Activated T-cell treated with anti-CD3 and anti-CD28 coated beads, Interleukin-2, amount 50 U/mL, for 1 hour (primary cell): ENCODE data around the gene SLC2A8.
A peak's percentile ranks its signal among the peaks of the same experiment; 100 is the strongest.

Experiments used
- DNase-seq: peaks from one replicate; pipeline ENCODE4 v3.0.0-alpha.2; 2020

The SLC2A8 gene, protein sequence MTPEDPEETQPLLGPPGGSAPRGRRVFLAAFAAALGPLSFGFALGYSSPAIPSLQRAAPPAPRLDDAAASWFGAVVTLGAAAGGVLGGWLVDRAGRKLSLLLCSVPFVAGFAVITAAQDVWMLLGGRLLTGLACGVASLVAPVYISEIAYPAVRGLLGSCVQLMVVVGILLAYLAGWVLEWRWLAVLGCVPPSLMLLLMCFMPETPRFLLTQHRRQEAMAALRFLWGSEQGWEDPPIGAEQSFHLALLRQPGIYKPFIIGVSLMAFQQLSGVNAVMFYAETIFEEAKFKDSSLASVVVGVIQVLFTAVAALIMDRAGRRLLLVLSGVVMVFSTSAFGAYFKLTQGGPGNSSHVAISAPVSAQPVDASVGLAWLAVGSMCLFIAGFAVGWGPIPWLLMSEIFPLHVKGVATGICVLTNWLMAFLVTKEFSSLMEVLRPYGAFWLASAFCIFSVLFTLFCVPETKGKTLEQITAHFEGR

DNA sequence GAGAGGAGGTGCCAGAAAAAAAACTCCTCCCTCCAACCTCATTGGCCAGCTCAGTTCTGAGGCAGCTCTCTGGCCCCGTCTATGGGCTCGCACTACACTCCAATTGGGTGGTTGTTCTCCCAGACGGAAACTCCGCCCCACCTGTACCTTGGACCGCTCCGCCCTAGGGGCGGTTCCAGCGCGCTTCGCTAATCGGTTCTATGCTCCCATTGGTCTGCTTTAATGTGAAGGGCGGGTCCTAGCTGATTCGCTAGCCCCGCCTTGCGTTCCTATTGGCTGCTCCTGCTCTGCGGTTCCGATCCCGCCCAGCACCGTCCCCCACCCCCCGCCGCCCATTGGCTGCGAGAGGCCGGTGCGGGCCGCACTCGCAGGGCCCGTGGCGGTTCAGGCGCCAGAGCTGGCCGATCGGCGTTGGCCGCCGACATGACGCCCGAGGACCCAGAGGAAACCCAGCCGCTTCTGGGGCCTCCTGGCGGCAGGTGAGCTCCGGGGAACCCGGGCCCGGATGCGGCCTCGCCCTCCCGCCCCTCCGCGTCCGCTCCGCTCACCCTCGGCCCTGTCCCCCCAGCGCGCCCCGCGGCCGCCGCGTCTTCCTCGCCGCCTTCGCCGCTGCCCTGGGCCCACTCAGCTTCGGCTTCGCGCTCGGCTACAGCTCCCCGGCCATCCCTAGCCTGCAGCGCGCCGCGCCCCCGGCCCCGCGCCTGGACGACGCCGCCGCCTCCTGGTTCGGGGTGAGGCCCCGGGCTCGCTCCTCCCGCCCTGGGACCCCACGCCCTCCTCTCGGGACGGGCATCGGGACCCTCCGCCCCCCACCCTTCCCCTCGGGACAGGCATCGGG lies at the start of gene SLC2A8:
Gene SLC2A8 (plus strand): TSS at position 362 of the 838 bp plus-strand sequence. CDS start 62 bp downstream, at position 424.
- peak; percentile 87 for DNase-seq

GRCh38 chr9:127347831-127348776 lies 48.9 kb upstream of the SLC2A8 start:
- DNase-seq, result no peak

DNA sequence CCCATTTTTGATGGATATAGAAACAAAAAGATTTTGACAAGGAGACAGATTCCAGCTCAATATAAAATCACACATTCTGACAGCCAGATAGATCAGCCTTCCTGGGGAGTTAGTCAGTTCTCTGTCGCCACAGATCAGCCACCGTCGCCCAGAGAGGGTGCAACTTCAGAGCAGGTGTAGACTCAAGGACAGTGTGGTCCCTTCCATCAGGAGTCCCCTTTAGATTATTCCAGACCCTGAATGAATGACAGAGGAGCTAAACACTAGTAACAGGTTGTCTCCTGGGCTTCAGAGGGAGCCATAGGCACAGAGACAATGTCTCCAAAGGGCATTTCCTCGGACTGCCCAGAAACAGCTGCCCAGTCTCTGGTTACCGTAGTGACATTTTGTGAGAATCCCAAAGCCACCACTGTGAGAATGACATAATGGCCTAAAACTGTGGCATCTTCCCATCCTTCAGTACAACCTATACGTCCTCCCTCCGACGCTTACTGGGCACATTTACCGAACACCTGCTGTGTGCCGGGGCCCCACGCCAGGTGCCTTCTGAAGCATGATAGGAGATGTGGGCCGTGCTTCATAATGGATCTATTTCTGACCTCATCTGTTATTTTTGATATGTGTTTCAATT lies 47.4 kb upstream of the SLC2A8 start:
- DNase-seq, result no peak

GRCh38 chr9:127351182-127352166 lies 45.5 kb upstream of the SLC2A8 start:
- no peak for DNase-seq

DNA sequence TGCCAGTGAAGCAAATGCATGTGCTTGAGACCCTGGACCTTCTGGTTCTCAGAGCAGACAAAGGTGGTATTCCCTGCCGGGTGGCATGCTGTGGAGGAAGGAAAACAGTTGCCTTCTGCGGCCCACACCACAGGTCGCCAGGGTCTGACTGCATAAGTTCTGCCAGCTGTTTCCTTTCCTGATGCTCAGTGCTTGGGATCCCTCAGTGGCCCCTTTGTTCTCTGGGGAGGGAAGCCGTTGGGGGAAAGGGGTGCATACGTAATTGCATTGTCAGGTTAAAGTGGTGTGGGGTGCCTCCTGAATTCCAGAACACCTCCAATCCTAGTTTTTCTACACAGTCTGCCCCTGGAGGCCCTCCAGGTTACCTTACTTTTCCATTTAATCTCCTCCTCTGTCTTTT lies 43.1 kb upstream of the SLC2A8 start:
- DNase-seq, result no peak

- no peak for DNase-seq
These were observed 40.1 kb upstream of the SLC2A8 start for GRCh38 chr9:127356906-127357305.

DNA sequence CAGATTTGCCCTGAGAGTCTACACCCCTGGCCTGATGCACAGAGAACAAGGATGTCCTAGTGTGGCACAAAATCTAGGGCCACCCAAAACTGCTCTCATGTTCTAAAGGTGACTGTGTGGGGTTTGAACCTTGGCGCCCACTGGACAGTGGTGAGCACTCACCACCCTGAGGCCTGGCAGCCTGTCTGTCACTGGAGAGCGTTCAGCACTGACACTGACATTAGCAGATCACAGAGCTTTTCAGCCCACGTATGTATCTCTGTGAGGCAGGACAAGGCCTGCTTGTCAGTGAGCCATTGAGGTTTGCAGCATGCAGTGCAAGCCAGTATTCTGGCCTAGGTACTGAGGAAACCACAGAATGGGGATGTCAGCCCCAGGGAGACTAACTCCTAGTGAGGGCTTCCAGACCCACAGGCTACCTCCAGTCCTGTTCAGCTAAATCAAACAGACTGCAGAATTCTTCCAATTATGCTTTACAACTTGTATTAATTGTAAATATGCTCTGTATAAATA lies 38.9 kb upstream of the SLC2A8 start:
- no peak for DNase-seq

GRCh38 chr9:127358770-127359169 lies 38.2 kb upstream of the SLC2A8 start:
- no peak for DNase-seq

GRCh38 chr9:127360250-127360649 lies 36.7 kb upstream of the SLC2A8 start:
- no peak for DNase-seq

DNA sequence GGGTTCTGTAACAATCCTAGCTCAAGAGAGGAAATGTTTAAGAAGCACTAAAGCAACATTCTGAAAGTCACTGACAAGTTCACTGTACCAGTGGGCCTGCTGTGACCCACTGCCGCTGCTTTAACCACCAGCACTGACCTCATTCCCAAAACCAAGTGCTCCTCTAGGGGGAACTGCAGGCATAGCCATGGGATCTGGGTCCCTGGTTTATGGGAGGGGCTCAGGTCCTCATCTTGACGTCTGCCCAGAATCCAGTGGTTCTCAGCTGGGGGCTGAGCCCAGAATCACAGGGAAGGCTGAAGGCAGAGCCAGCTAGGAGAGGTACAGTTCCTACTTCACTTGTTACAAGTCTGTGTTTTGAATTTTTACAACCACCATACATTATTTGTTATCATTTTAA lies 36.1 kb upstream of the SLC2A8 start:
- no peak for DNase-seq

GRCh38 chr9:127361561-127361960 lies 35.4 kb upstream of the SLC2A8 start:
- DNase-seq, result no peak

- no peak for DNase-seq
These were observed 34.1 kb upstream of the SLC2A8 start for GRCh38 chr9:127362829-127363228.

DNA sequence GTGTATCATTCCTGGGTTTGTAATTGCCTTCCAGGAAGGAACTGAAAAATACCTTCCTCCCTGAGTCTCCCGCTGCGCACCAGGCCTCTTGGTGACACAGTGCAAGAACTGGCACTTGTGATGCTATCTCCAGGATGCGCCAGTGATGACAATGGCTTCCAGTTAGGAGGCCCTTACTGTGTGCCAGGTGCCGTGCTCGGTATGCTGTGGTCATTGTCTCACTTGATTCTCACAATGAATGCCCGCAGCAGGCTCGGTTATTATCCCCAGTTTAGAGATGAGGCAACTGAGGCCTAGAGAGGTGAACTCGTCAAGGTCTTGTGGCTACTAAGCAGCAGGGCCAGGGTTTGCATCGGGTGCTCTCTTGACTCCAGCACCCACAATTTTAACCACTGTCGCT lies 31.5 kb upstream of the SLC2A8 start:
- DNase-seq, result no peak

- no peak for DNase-seq
These were observed 30.4 kb upstream of the SLC2A8 start for GRCh38 chr9:127366594-127366993.

- no peak for DNase-seq
These were observed 28.0 kb upstream of the SLC2A8 start for GRCh38 chr9:127368852-127369402.

DNA sequence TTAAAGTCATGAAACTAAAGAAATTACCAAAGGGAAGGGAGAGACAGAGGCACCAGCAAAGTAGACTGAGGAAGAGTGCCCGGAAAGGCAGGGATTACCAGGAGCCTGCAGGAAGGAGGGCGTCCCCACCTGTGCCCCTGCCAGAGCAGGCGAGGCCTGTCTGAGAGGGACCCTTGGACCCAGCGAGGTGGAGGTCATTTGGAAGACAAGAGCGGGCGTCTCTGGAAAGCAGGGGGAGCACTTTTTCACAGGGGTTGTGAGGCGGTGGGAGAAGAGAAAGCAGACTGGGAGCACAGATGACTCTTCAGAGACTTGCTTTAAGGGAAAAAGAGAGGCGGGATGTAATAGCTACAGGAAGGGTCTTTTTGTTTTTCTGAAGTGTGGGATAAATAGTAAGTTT lies 27.5 kb upstream of the SLC2A8 start:
- DNase-seq, result no peak

DNA sequence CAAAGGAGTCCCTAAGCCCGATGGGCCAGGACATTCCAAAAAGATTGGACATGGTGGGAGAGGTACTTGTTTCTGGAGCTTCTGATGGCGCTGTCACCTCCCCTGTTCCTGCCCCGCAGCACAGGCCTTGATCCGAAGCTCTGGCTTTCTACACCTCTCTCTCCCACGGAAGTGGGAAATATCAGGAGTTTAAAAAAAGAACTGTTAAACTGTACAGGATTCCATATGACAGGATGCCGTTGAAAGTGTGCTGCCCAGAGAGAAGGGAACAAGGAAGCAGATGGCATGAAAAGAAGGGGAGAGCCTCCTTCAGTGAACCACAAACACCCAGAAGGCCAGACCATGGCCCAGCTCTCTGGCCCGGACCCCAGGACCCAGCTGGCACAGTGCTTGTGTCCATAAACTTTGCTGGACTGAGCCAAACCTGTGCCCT lies 26.8 kb upstream of the SLC2A8 start:
- DNase-seq, result no peak

GRCh38 chr9:127370672-127371648 lies 26.0 kb upstream of the SLC2A8 start:
- DNase-seq, result no peak

DNA sequence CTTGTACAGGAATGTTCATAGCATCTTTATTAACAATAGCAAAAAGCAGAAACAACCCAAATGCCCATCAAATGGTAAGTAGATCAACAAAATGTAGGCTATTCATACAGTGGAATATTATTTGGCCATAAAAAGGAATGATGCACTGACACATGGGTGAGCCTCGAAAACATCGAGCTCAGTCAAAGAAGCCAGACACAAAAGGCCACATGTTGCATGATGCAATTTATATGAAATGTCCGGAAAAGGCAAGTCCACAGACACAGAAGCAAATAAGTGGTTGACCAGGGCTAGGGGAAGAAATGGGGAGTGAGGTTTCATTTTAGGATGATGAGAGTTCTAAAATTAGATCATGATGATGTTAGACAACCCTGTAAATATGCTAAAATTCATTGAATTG lies 16.5 kb upstream of the SLC2A8 start:
- DNase-seq, result no peak
